GM12878 (cell line): ENCODE measurements around the gene RBM48. TPM values are rescaled to one million over a fixed set of nuclear protein-coding genes. Genes with fewer than 3 reads are reported as not detected.
A peak's percentile ranks its signal among the peaks of the same experiment; 100 is the strongest.

ENCODE experiments used
- ATAC-seq: fragments of 200-7000 bp; cut with Tn5 transposase; 3 replicates; pipeline ENCODE4 v1.9.1; 2020; ENCODE audit warnings: mild to moderate bottlenecking, moderate library complexity
- BruUV-seq: library from RNA; stranded (reverse); fragments of 400-500 nt; replicated peaks from 2 replicates; lab custom pipeline; 2021; lab: Mats Ljungman, UMichigan
- CTCF ChIA-PET: fragments of 300-600 bp; sonication (Branson Sonifier 250); formaldehyde crosslinking; extraction: SDS; loops from one replicate; lab custom pipeline; 2021; ENCODE audit warnings: inconsistent platforms; lab: Yijun Ruan, JAX
- POLR2A ChIA-PET: fragments of 350-600 bp; formaldehyde crosslinking; extraction: SDS; loops from one replicate; lab custom pipeline; 2021; ENCODE audit warnings: inconsistent platforms; lab: Charles Lee
- RAD21 ChIA-PET: fragments of 300-600 bp; sonication (Branson Sonifier 250); formaldehyde crosslinking; loops from one replicate; lab custom pipeline; 2023; ENCODE audit warnings: antibody characterized with exemption; ENCODE audit not compliant: unreplicated experiment; lab: Charles Lee
- SMC1A ChIA-PET: fragments of 300-600 bp; sonication (Branson Sonifier 250); formaldehyde crosslinking; loops from one replicate; lab custom pipeline; 2023; ENCODE audit not compliant: unreplicated experiment, uncharacterized antibody; lab: Charles Lee
- DNase-seq: peaks from one replicate; pipeline ENCODE4 v3.0.0-alpha.2; 2011; ENCODE audit warnings: low read depth, low spot score
- FAIRE-seq: peaks from 3 replicates; lab custom pipeline; 2011; peaks lifted over from hg19 to GRCh38; lab: Jason Lieb, UNC
- H2AFZ ChIP-seq: 2 replicates; pipeline ENCODE4 v1.6.0; 2011; ENCODE audit warnings: low read depth, low read length, control low read depth; ENCODE audit not compliant: control insufficient read depth
- H3K27ac ChIP-seq: 2 replicates; pipeline ENCODE4 v1.5.1; 2011; ENCODE audit warnings: control low read depth; ENCODE audit not compliant: control insufficient read depth, insufficient read depth
- H3K27me3 ChIP-seq, 2 experiments: replicated peaks in 1 of 2; 2 replicates each; pipeline versions ENCODE4 v1.6.0 to v1.6.1; 2011; ENCODE audit warnings: low read length in 1 of 2; ENCODE audit not compliant: control insufficient read depth in 2 of 2, insufficient read depth in 2 of 2
- H3K36me3 ChIP-seq, 2 experiments: 2 replicates each; pipeline ENCODE4 v1.5.1; 2011; ENCODE audit warnings: low read length in 1 of 2; ENCODE audit not compliant: control insufficient read depth in 2 of 2, insufficient read depth in 2 of 2
- H3K4me1 ChIP-seq: 2 replicates; pipeline ENCODE4 v1.6.1; 2011; ENCODE audit warnings: mild to moderate bottlenecking, low read length, moderate library complexity, mixed read lengths; ENCODE audit not compliant: control insufficient read depth, insufficient read depth
- H3K4me2 ChIP-seq: 2 replicates; pipeline ENCODE4 v1.6.0; 2011; ENCODE audit warnings: control low read depth; ENCODE audit not compliant: control insufficient read depth, insufficient read depth
- H3K4me3 ChIP-seq: fragments of 200-600 bp; sonication (generic); 2 replicates; pipeline ENCODE4 v1.5.1; 2016
- H3K79me2 ChIP-seq: 2 replicates; pipeline ENCODE4 v1.6.0; 2011; ENCODE audit warnings: low read length; ENCODE audit not compliant: control insufficient read depth, insufficient read depth
- H3K9ac ChIP-seq: 2 replicates; pipeline ENCODE4 v1.8.0; 2011; ENCODE audit warnings: low read length, control low read depth, mixed read lengths; ENCODE audit not compliant: control insufficient read depth, insufficient read depth
- H3K9me3 ChIP-seq: replicated peaks from 3 replicates; pipeline ENCODE4 v1.5.1; 2011; ENCODE audit warnings: mild to moderate bottlenecking, low read length; ENCODE audit not compliant: control insufficient read depth, insufficient read depth
- H4K20me1 ChIP-seq: 2 replicates; pipeline ENCODE4 v1.6.0; 2011; ENCODE audit not compliant: control insufficient read depth, insufficient read depth
- BCL11A ChIP-seq: IDR thresholded peaks from 2 replicates; pipeline ENCODE4 v1.6.1; 2011; ENCODE audit warnings: low read depth, low read length
- NFYB ChIP-seq: IDR thresholded peaks from 2 replicates; pipeline ENCODE4 v1.6.1; 2011; ENCODE audit warnings: low read depth, mild to moderate bottlenecking, low read length, improper control_type of control experiment, moderate library complexity; ENCODE audit not compliant: insufficient read depth
- SRF ChIP-seq, 2 experiments: IDR thresholded peaks; 2 replicates each; pipeline ENCODE4 v1.6.1; 2011; ENCODE audit warnings: low read depth in 2 of 2, low read length in 2 of 2, mild to moderate bottlenecking in 1 of 2, moderate library complexity in 1 of 2
- in situ Hi-C: fragments of 300-500 bp; cut with MboI; formaldehyde crosslinking; loops from 9 replicates; pipeline ENCODE4 v1.14.3; 2018; ENCODE audit warnings: mixed read lengths
- intact Hi-C: fragments of 100-400 bp; cut with micrococcal nuclease; formaldehyde crosslinking; loops from one replicate; pipeline ENCODE4 v1.14.2; 2022; ENCODE audit not compliant: unreplicated experiment
- polyA plus RNA-seq, 11 experiments: library from polyadenylated mRNA; depleted of rRNA in 4 of 11; unstranded in 6 of 11; stranded (reverse) in 5 of 11; fragments of >200 nt; fragmentation: Nextera tagmentation in 4 of 11; fragmentation: Illumina TruSeq in 1 of 11; extraction: Ambion mirVana in 4 of 11; extraction: Trizol in 1 of 11; gene quantifications; 1 replicate in 1 of 11; 2 replicates in 10 of 11; pipeline versions ENCODE4 v1.2.1 to v1.2.3, GENCODE V29; 2011 to 2016; ENCODE audit warnings: inconsistent platforms in 2 of 11, missing spikeins in 2 of 11, low read depth in 1 of 11
- total RNA-seq, 4 experiments: library from RNA; depleted of rRNA in 3 of 4; stranded (reverse); fragments of >200 nt in 3 of 4; fragmentation: Illumina TruSeq in 1 of 4; extraction: Trizol in 1 of 4; gene quantifications; 2 replicates each; pipeline versions ENCODE4 v1.2.1 to v1.2.3, GENCODE V29; 2013 to 2021
- TF ChIP-seq, protein P1 (sequence below): fragments of 450-650 bp; IDR thresholded peaks from 2 replicates; pipeline ENCODE4 v1.6.1; 2017; ENCODE audit warnings: antibody characterized with exemption, mild to moderate bottlenecking, moderate library complexity

The RBM48 gene
- total and polyA plus RNA-seq, 10 of the 15 experiments (the other 5 are each of a cell fraction or from before 2014, with no cell fraction given): 8.5 to 14.7 (median 11.6) TPM

DNA sequence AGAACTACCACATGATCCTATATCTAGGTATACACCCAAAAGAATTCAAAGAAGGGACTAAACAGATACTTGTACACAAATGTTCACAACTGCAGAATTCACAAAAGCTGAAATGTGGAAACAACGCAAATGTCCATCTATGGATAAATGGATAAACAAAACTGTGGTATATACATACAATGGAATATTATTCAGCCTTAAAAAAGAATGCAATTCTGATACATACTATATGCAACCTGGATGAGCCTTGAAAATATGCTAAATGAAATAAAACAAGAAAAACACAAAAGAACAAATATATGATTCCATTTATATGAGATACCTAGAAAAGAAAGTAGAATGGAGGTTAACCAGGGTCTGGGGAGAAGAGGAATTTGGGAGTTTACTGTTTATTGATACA is 54.4 kb downstream of the RBM48 start (continued):
- TF ChIP-seq, protein P1, sequence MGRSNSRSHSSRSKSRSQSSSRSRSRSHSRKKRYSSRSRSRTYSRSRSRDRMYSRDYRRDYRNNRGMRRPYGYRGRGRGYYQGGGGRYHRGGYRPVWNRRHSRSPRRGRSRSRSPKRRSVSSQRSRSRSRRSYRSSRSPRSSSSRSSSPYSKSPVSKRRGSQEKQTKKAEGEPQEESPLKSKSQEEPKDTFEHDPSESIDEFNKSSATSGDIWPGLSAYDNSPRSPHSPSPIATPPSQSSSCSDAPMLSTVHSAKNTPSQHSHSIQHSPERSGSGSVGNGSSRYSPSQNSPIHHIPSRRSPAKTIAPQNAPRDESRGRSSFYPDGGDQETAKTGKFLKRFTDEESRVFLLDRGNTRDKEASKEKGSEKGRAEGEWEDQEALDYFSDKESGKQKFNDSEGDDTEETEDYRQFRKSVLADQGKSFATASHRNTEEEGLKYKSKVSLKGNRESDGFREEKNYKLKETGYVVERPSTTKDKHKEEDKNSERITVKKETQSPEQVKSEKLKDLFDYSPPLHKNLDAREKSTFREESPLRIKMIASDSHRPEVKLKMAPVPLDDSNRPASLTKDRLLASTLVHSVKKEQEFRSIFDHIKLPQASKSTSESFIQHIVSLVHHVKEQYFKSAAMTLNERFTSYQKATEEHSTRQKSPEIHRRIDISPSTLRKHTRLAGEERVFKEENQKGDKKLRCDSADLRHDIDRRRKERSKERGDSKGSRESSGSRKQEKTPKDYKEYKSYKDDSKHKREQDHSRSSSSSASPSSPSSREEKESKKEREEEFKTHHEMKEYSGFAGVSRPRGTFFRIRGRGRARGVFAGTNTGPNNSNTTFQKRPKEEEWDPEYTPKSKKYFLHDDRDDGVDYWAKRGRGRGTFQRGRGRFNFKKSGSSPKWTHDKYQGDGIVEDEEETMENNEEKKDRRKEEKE: no peak

DNA sequence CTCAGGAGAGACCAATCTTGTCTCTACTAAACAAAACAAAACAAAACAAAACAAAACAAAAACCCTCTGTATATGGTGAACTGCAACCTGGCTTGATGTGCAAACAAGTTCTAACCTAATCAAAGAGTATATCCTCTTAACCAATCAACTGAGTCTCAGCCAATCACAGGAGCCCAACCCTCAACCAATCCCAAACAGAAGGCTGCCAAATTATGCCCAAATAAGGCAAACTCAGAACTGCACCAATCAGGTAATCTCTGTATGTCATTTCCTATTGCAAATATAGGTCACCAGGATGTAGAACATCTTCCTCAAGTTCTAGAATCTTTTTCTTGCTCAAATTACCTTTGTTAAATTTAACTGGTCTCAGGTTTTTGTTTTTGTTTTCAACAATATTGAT is 56.4 kb downstream of the RBM48 start:
- Histone ChIP-seq H2AFZ (no peak overlapping the region), H3K9me3 (peaks cover 6% of the 10 kb centered on the region), H3K4me2 (no peak overlapping the region), H3K4me3 (no peak overlapping the region), H3K36me3 (peaks cover 3 to 14% of the 10 kb centered on the region in 2 experiments; a peak in 3 of 4 replicates), H3K27me3 (no peaks in the 10 kb centered on the region)
- peak; percentile 32 for ATAC-seq
- DNase-seq: no peak
- in situ Hi-C loops: no loop called here
- no TSS peak for BruUV-seq
- POLR2A ChIA-PET: interaction anchor here (1.2 kb wide), 1 partner anchor 56 kb away, joined by 5 read pairs; the partner anchor contains the start of genes PEX1 and RBM48
- intact Hi-C loops: loop anchor here (5.0 kb wide), 1 partner anchor 643 kb away; the partner anchor contains the start of gene AKAP9
- TF ChIP-seq SRF (IDR thresholded peaks at IDR 0.05; ENCODE audit: low read depth in 2 of 2, low read length in 2 of 2): peak; percentile 92 to 98
- TF ChIP-seq BCL11A: no peak
- TF ChIP-seq NFYB: peak; percentile 83
- TF ChIP-seq, all 136 proteins: peak for 2
- peak overlapping the region; percentile 17; the same call in 1 of the 2 replicates for H3K27ac ChIP-seq
- H3K4me1 ChIP-seq: peaks cover 10% of the 10 kb centered on the region; the same call in 1 of the 2 replicates
- SMC1A ChIA-PET: interaction anchor here (0.6 kb wide), 1 partner anchor 136 kb away, joined by 3 read pairs; no protein-coding TSS in a partner anchor
- CTCF ChIA-PET: interaction anchor here (0.7 to 1.4 kb wide), 2 partner anchors 9 to 560 kb away, joined by 3 to 6 read pairs; no protein-coding TSS in a partner anchor
- RAD21 ChIA-PET: no interaction called here
- H4K20me1 ChIP-seq: no peaks in the 10 kb centered on the region; the same call in 1 of the 2 replicates
- H3K79me2 ChIP-seq: peaks cover 77% of the 10 kb centered on the region
- FAIRE-seq: no peak
- H3K9ac ChIP-seq: no peak overlapping the region
